Endometrium (tissue), 2 donors: ENCODE data around the gene TBX18.

Source experiments
- FAIRE-seq: peaks from 2 replicates; lab custom pipeline; 2012; peaks lifted over from hg19 to GRCh38; lab: Jason Lieb, UNC
- donor health status: control.
- donor health status: control.

The TBX18 gene

DNA sequence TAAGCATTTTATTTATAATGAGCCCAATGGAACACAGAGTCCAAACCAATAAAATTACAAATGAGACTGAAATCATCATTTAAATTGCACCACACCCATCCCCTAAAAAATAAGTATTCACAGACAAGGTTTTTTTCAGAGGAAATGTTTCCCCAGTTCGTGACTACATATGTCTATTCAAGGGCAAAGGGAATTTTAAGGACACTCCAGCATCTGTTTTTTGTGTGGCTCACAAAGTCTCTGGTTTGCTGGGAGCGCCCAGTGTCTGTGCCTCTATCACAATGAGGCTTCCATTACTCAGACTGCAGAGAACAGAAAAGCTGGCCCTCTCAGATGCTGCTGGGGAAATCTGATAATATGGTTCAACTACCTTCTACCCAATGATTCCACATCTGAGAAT lies 16.0 kb downstream of the TBX18 start:
- no peak for FAIRE-seq

DNA sequence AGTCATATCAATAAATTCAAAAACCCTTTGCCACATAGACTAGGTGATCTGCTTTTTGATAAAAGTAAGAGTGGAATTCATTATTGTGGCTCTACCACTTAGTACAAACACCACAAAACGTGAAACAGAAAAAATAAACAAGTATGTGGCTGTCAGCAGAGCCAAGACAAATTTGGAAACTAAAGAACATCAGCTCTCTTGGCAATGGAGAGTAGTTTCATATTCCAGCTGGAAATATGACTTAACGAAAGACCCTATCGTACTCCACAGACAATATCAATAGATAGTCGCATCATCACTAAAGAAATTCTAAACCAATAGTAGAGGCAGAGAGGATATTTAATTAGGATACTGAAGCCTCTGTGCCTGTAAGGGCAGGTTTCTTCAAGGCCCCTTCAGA lies 20.8 kb downstream of the TBX18 start:
- no peak for FAIRE-seq

DNA sequence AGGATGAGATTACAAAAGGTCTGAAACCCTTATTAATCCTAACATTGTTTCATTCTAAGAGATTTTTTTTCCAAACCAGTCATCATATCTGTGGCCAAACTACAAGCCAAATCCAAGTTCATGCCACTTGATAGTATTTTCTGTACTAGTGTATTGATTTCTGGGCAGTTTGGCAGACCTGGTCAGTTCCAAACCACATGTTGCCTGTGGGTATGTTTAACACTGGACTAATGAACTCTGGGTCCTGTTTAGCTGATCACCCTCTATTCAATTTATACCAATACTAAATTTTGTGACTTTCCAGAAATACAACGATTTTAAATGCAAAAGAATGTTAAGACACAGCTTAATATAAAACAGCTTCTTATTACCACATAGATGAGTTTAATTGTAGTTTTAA lies 24.0 kb downstream of the TBX18 start:
- FAIRE-seq, result no peak

DNA sequence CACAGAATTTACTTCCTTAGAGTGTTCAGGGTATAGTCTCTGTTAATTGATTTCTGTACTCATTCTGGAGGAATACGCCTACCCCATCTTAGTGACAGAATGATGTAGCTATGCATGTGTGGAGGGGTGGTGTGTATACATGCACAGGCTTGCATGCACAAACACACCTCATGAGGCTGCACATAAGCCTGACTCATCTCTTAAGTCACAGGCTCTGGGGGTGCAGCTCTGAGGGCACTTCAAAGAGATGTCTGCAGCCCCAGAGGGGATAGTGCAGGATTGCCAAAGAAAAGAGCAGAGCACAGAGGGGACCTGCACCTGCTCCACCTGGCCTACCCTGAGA lies 24.6 kb downstream of the TBX18 start:
- no peak for FAIRE-seq

DNA sequence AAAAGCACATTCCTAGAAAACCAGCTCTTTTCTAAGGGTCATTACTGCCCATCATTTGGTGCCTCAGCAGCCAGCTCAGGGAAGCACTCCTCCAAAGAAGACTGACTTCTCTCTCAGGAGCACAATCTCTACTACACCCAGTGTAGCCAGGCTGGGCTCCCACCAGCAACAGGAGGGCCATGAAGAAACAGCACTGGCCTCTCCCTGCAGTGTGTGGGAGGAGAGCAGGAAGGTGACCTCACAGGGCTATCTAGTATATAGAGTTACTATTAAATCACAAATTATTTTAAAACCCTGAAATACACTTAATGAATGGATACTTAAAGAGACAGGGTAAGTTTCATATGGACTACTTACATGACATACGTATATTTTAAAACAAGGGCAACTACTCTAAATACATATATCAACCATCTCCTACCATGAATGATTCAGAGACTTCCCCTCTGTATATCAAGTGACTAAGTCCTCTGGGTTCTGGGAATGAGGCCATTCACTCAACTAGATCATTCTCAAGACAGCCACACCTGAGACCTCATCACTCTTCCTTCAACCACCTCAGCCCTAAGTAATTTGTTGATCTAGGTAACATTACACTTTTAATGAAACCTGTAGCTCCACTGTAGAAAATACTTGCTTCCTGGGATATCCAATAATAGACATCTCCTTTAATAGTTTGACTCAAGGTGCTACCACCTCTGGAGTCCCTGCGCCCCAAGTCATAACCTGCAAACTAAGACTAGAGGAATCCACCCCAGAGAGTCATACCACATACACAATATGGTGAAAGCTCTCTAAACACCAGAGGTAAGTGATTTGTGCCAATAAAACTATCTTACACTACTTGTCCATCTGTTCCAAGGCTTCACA lies 25.2 kb downstream of the TBX18 start:
- no peak for FAIRE-seq

DNA sequence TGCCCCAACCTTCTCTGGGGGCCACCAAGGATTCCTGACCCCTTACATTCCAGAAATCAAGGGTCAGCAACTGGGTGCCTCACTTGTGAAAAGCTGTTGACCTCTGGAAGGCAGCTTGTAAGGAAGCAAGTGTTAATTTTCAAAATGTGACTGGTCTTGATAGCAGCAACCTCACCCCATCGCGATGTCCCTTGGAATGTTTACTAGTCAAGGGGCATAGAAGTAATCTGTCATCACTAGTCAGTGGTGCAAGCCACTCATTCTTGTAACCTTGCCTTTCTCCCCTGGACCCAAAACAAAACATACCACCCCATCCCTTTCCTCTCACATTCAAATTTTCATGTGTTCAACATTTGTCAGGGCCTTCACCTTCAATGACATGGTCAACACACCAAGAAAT lies 30.5 kb downstream of the TBX18 start:
- FAIRE-seq, result no peak

DNA sequence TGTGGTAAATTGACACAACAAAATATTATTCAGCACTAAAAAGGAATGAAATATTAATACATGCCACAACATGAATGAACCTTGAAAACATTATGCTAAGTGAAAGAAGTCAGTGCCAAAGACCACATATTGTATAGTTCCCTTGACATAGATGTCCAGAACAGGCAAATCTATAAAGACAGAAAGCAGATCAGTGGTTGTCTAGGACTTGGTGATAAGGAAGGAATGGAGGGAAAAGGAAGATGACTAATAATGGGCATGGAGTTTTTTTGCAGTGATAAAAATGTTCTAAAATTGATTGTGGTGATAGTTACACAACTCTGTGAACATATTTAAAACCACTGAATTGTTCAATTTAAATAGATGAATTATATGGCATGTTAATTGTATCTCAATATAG lies 32.5 kb downstream of the TBX18 start:
- FAIRE-seq, result no peak

DNA sequence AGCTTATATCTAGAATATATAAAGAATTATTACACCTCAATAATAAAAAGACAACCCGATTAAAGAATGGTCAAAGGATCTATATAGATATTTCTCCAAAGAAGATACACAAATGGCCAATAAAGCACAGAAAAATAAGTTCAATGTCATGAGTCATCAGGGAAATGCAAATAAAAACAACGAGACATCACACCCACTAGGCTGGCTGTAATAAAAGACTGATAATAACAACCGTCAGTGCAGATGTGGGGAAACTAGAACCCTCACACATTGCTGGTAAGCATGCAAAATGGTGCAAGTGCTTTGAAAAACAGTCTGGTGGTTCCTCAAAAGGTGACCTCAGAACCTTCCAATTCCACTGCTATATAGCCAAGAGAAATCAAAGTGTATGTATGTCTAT lies 33.0 kb downstream of the TBX18 start:
- FAIRE-seq, result no peak

DNA sequence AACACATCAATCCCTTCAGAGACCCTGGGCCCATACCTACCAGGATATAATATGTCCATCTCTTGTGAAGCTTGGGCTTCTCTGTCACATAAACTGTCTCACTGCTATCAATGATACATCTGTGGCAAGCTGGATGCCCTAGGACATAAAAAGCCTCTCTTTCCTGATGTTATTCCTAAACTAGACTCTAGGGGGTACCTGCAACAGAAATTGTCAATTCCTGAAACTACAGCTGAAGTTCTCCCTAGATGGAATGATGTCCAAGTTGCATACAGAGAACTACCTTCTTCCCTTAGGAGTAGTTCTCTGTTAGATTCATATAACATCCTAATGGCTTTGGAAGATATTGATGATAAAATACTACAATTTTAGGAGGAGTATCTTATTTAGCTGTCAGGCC lies 35.8 kb downstream of the TBX18 start:
- FAIRE-seq, result no peak

DNA sequence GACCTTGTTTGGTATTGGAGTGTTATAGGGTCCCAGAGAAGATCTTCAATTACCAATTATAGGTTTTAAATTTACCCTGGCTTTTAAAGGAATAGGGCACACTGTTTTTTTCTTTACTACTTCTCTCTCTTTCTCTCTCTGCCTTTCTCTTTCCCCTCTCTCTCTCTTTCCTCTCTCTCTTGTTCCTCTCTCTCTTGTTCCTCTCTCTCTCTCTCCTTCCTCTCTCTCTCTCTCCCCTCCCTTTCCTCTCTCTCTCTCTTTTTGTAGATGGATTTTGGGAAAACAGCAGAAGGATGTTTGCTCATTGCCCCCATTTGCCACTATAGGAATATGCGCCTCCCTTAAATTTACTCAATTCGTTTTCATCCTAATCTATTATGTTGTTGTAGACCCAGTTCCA lies 45.2 kb downstream of the TBX18 start:
- FAIRE-seq, result no peak

DNA sequence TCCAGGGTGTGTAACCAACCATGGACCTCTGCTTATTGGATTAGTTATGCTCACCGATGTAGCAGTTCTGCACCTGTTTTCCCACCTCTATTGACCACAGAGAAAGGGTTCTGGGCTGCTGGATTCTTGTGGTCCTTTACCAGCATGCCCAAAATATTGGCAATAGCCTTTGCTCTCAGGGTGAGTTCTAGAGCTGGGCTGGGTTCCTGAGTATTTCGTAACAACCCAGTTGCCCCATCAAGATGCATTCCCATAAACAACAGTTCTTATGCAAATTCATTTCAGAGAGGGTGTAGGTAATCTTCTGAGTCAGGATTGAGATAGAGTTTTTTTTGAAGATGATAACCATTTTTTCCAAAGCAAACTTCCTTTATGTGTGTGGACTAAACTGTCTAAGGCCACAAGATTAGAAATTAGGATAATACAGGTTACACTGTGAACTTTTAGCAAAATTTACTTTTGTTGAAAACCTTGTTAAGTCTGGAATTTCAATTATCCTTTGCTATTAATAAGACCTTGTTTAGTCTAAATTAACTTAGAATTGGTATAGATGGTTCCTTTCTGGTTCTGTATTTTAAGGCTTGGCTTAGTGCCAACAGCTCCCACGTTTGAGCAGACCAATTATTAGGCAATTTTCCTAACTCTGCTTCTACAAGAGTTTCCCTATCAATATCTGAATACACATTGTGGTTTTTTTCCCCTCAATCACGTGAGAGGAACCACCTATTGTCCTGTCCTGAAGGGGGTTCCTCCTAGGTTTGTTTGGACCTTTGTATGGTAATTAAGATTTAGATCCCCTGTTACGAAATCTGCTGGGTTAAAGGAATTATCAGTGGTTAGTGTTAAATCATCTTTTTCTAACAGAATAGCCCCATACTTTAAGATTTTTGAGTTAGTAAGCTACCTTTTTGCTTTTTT lies 46.1 kb downstream of the TBX18 start:
- FAIRE-seq, result no peak

DNA sequence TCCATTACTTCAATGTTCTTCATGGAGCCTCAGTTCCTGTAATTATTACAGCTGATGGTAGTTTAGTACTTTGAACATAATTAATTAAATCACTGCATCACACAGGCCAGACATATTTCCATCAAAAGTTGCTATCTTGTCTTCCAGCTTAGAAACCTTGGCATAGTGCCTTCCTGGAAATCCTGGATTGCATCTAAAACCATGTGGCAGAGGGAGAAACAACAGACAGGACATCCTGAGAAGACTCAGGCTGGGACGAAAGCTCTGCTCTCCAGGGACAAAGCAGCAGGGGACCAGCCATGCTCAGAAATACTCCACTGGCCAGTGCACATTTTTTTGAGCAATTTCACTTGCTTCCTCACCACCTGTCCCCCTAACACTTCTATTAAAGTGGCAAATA lies 55.3 kb downstream of the TBX18 start:
- no peak for FAIRE-seq

DNA sequence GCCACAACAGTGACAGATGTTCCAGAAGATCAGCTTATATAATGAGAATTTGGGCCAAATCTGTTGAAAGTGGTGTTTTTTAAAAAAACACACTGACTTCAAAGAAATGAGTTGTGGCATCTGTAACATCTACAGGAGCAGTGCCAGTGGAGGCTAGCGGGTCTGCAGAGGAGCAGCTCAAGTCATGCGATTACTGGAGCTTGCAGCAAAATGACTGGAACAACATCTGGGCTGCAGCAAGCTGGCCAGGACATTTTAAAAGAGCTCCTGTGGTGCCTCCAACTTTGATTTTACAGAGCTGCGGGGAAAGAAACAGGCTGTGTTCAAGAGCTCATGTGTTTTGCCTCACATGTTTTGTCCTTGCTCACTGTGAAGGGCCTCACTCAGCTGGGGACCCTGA lies 57.2 kb downstream of the TBX18 start:
- no peak for FAIRE-seq

DNA sequence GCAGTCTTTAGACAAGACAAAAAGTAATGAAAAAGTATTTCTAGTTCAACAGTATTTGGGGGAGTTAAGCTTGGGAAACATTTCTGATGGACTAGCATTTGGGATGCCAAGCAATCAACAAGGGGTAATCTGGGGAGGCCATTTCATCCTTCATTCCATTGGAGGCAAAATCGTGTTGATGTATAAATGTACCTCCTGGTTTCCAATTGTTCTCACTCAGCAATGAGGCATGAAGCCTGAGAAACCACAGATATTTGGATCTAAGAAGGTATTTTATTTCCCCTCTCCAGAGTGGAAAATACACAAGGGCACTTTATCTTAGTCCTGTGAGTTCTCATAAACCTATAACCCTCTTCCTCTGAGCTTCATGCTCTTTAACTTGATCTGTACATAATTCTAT lies 68.2 kb downstream of the TBX18 start:
- no peak for FAIRE-seq

DNA sequence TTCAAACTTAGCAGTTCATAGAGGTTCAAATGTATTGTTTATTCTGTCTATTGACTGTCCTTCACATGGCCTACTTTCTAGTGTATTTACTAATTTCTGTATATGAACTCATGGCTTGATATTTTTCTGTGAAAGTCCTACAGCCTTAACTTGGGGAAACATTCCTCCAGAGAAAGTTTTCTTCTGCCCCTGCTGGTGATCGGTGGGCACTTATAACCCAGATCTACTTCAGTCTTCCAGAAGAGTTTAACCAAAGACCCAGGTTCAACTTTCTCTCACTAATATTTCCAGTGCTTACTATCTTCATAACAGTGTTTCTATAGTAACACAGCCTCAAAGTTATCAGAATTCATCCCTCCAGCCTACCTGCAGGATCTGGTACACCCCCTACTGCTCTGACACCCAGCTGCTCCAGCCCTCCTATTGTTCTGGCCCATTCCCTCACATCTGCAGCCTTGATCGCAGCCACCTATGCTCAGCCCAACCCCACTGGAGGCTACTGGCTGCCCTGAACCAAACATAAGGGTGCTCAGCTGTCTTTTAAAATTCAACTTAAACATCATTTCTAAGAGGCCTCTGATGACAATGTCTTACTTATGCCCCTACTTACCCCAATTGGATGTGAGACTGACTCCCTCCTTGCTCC lies 72.3 kb downstream of the TBX18 start:
- FAIRE-seq, result no peak

DNA sequence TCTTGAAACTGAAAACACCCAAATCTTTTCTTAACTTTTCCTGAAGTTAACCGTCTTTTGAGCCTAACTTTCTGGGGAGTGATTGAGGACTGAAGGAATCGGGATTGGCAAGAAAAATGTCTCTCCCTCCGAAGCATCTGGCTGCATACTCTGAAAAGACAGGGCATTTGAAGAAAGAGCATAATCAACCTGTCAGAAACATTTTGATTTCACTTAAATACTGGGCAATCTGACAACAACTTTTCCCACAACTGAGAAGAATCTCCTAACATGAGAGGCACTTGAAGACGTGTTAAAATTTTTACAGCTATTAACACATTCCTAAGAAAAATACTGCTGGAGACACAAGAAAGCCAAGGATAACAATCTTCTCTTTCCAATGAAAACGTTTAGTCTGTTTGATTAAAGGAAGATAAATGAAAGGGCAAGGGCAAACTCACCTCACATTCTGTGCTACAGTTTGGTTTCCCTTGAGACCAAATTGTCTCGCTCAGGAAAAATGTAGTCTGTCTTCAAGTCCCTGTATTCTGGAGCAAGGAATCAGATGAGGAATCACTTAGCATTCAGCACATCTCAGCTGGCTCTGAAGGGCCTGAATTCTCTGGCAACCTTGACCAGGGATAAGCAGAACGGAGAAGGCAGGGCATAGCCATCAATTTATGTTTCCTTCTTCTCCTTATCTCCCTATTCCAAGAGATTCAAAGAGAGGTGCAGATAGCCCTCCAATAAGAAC lies 76.1 kb downstream of the TBX18 start:
- no peak for FAIRE-seq

DNA sequence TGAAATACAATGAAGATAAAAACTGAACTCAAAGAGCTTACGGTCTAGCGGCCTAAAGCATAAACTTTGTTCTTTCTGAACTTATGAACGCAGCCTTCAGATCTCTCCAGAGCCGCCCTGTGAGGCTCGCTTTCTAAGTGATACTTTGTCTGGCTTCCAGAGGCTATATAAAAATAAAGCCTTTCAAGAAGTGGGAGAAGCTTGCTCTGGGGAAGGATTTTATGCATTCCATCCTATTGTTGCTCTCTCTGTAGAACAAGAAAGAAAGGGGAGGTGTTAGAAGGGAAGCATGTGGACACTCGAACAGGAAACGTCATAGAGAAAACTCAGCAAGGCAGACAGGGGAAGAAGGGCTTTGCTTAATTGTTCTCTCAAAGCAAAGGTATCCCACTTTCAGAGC lies 77.0 kb downstream of the TBX18 start:
- no peak for FAIRE-seq

DNA sequence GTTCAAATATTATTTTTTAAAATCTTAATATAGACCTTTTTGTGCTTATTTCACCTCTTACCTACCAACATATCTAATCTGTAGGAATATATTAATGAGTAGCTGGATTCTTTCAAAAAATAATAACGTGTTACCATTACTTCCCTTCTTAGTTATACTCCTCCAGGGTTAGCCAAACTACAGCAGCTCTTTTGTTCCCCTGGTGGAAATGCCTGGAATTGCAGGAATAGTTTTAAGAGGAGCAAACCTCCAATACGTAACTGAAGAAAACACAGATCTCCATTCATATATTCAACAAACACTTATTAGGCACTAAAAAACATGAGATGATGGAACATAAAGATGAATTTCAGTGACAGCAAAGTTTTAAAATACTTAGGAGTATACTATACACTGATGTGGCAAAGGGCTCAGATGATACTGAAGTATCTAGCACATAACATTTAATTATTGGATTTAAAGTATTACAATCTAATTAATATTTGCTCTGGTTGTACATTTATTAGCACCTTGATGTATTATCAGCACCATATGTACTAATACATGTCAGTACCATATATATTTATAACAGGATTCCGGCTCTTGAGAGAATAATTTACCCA lies 78.3 kb downstream of the TBX18 start:
- FAIRE-seq, result no peak

DNA sequence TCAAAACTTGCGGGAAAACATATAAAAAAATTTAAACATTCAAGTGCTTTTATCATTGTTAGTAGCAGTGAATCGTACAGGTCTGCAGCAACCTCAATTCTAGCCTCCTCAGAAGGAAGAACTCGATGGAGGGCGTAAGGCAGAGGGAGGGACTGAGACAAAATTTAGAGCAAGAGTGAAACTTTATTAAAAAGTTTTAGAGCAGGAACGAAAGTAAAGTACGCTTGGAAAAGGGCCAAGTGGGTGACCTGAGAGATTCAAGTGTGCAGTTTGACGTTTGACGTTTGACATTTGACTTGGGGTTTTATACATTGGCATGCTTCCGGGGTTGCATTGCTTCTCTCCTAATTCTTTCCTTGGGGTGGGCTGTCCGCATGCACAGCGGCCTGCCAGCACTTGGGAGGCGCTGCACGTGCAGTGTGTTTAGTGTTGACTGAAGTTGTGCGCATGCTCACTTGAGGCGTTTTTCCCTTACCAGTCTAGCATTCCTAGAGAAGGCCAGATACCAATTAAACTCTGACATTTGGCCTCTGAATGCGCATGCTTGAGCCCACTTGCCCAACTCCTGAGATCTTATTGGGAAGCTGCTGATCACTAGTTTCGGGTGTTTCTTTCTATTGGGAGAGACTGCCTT lies 82.6 kb downstream of the TBX18 start:
- FAIRE-seq, result no peak

DNA sequence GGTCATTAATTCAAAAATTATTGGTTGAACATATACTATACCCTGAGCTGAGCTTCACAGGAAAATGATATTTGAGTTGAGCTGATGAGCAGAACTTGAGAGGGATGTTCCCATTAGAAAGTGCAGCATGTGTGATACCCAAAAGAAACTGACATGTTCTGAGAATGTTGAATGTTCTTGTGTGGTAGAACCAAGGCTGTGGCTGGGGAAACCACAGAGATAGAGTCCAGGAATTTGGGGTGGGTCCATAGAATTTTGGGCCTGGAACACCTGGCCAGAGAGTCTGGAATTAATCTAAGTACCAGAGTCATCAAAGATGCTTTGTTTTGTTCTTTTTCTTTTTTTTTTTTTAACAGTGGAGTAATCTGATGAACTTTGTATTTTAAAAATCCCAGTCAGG lies 88.7 kb downstream of the TBX18 start:
- no peak for FAIRE-seq

DNA sequence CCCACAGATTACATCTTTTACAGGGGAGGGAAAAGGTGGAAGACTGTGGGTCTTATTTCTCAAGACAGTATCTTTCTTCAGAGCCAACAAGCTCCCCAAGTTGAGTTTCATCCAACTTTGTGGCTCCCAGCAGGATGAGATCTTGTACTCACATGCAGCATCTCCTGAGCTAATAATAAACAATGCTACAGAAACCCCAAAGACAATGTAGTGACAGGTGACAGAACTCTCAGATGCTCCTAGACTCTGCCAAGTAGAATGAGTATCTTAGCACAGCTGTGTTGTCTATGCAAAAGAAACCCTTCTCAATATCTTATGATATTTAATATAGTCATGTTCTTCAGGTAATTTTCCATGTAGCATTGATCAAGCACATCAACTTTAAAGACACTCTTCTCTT lies 90.0 kb downstream of the TBX18 start:
- FAIRE-seq, result no peak
